Measurements from ENCODE around the gene TMEM17.
"Not testable (repeated sequence)": the region's sequence is repeated elsewhere in the genome, so short reads cannot be mapped to it uniquely, and the experiment has no call there.

The TMEM17 gene

GRCh38 chr2:62521061-62521460, 15.1 kb upstream of the TMEM17 start:
- not testable (repeated sequence) for DNase-seq (ENCODE audit: extremely low spot score, insufficient read length, low read depth); FAIRE-seq

- FAIRE-seq, result no peak
Measured at GRCh38 chr2:62512384-62512783, 6.4 kb upstream of the TMEM17 start.

DNA sequence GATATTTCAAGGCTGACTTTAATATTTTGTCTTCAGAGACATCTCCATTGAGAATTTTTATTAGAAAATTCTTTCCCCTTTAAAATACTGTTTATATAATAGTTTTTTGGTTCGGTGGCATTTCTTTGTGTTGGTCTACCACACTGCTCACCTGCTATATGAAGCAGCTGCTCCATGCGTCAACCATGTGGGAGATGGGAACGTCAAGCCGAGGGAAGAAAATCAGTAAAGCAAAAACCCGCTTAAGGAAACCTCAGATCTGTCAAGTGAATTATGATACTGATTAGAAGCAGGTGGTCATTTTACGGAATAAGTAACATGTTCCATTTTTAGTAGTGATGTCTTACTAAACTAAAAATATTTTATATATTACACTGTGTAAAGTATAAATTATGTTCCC, 5.6 kb upstream of the TMEM17 start:
- FAIRE-seq (no peak), DNase-seq (ENCODE audit: extremely low spot score, insufficient read length, low read depth) (no peak)

More at GRCh38 chr2:62512384-62512783, 6.4 kb upstream of the TMEM17 start:
- DNase-seq (ENCODE audit: extremely low spot score, insufficient read length, low read depth), result no peak

- FAIRE-seq, result no peak
- DNase-seq (ENCODE audit: extremely low spot score, insufficient read length, low read depth), result no peak
Measured at GRCh38 chr2:62506421-62506750, 391 bp upstream of the TMEM17 start.

DNA sequence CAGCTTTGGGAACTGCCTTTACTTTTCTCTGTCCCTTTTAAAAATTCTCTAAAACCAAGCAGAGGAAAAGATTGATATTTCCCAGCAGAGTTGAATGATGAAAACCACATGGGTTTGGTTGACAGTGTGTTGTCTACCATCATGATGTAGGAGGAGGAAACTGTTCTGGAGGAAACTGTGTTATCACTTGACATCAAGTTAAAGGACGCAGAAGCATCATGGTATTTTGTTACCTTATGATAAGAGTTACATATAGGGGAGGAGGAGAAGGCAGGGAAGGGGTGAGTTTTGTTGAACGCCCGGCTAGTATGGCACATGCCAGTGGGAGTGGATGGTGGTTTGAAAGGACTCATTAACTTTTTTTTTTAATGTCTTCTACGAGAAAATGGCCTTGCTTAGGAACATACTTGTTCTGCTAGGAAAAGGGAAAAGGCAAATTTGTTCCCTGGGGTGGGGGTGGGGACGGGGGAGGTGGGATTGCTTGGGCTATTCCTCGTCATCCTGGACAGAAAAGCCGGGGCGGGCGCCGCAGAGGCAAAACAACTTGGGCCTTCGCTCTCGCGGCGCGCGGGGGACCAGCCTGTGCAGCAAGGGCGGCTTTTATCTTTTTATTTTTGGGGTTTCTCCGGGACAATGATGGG, 766 bp downstream of the TMEM17 start:
- FAIRE-seq (no peak), DNase-seq (ENCODE audit: extremely low spot score, insufficient read length, low read depth) (no peak)

DNA sequence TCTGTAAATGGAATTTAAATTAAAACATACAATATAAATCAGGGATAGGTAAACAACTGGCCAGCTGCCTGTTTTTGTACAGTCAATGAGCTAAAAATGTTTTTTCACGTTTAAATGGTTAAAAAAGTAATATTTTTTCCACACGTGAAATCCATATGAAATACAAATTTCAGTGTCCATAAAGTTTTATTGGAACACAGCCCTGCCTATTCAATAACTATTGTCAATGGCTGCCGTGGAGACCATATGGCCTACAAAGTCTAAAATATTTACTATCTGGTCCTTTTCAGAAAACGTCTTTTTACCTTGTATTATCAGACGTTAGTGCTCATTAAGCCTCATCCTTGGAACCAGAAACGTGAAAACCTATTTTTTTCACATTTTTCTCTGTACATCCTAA, 1.3 kb downstream of the TMEM17 start:
- peak; percentile 26 for FAIRE-seq
- DNase-seq (ENCODE audit: extremely low spot score, insufficient read length, low read depth), result no peak

DNA sequence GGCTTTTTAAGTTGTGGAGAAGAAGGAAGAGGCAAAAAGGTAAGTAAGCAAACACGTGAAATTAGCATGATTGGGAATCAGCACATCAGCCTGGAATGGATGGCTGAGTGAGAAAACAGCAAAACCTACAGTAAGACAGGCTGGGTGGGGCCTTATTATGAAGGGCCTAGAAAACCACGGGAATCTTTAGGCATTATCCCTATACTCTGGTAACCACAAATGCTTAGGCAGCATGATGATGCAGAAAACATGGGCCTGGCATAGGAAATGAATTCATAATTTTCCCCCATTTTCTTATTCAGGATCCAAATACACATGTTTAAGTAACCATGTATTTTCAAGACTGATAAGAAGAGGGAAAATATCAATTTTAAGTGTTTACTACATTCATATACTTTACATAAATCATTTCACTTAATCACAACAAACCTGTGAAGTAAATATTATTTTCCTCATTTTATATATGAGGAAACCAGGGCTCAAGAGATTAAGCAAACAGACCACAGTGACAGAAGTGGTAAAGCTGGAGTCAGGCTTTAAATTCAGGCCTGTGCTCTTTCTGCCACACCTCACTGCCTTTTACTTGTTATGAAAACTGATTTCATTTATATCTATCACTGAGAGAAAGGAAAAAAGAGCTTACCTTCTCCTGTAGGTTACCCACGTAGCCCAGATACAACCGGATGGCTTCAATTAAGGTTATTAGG, 4.0 kb downstream of the TMEM17 start:
- DNase-seq (ENCODE audit: extremely low spot score, insufficient read length, low read depth), result no peak
- no peak for FAIRE-seq

GRCh38 chr2:62501069-62501468, 4.9 kb downstream of the TMEM17 start:
- no peak for FAIRE-seq
- no peak for DNase-seq (ENCODE audit: extremely low spot score, insufficient read length, low read depth)

DNA sequence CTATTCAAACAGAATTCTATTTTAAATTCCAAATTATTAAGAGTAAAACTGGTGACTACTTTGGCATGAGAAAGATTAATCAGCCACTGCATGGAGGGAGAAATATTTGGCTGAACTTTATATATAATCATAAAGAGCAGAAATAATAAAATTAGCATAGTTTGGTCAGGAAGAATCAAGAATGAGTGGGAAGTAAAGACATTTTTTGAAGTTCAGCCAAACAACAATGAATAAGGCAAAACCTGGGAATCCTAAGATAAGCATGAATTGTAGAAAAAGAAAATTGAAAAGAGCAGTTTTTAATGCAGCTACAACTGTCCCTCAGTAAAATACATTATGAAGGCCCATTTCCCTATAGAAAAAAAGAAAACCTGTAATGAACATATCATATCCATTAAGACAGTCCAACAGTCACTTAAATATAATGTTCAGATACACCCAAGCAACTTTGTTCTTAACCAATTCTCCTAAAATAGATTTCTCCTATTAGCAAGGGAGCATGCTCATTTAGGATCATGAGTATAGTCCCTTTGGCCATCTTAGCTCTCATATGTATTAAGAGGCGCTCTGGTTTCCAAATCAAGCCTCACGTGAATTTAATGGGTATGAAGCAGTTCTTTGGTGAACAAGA, 6.5 kb downstream of the TMEM17 start:
- FAIRE-seq (no peak), DNase-seq (ENCODE audit: extremely low spot score, insufficient read length, low read depth) (no peak)

GRCh38 chr2:62498739-62499138, 7.3 kb downstream of the TMEM17 start:
- no peak for DNase-seq (ENCODE audit: extremely low spot score, insufficient read length, low read depth)
- no peak for FAIRE-seq

GRCh38 chr2:62495761-62496160, 10.2 kb downstream of the TMEM17 start:
- no peak for DNase-seq (ENCODE audit: extremely low spot score, insufficient read length, low read depth)
- no peak for FAIRE-seq

DNA sequence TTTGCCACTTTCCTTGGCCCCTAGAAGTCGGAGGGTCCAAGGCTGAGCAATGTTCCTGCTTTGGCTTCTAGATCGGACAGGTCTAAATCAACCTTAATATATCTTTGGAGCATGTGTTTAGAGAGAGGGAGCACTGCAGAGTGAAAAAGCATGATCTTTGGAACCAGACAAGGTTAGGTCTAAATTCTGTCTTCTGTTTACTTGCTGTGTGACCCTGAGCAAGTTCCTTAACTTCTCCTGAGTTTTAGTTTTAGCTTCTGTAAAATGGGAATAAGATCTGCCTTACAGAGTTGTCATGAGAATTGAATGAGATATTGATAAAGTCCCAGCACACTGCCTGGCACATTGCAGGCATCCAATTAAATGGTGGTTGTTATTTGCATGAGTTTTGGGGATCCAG, 13.9 kb downstream of the TMEM17 start:
- FAIRE-seq, result no peak
- no peak for DNase-seq (ENCODE audit: extremely low spot score, insufficient read length, low read depth)

GRCh38 chr2:62489702-62490101, 16.3 kb downstream of the TMEM17 start:
- FAIRE-seq, result no peak

GRCh38 chr2:62489162-62489561, 16.8 kb downstream of the TMEM17 start:
- DNase-seq (ENCODE audit: extremely low spot score, insufficient read length, low read depth), result no peak
- FAIRE-seq, result no peak

More at GRCh38 chr2:62489702-62490101, 16.3 kb downstream of the TMEM17 start:
- no peak for DNase-seq (ENCODE audit: extremely low spot score, insufficient read length, low read depth)

DNA sequence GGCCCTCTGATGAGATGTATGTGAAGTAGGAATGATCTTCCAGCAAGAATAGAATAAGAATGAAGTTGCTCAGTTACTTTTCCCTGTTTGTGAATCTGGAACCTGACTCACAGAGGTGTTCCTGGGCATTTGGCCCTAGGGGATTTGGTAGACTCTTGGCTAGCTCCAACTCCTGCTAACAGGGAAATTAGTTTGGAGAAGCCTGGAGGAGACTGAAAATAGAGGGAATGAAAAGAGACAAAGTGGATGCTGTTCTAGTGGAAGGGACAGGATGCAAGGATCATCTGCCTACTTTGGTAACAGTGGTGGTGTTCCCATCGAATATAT, 19.6 kb downstream of the TMEM17 start:
- FAIRE-seq (no peak), DNase-seq (ENCODE audit: extremely low spot score, insufficient read length, low read depth) (no peak)

- FAIRE-seq (no peak), DNase-seq (ENCODE audit: extremely low spot score, insufficient read length, low read depth) (no peak)
Measured at GRCh38 chr2:62485761-62486438, 20.1 kb downstream of the TMEM17 start.

GRCh38 chr2:62482558-62483352, 23.2 kb downstream of the TMEM17 start:
- DNase-seq (ENCODE audit: extremely low spot score, insufficient read length, low read depth) (no peak), FAIRE-seq (no peak)

DNA sequence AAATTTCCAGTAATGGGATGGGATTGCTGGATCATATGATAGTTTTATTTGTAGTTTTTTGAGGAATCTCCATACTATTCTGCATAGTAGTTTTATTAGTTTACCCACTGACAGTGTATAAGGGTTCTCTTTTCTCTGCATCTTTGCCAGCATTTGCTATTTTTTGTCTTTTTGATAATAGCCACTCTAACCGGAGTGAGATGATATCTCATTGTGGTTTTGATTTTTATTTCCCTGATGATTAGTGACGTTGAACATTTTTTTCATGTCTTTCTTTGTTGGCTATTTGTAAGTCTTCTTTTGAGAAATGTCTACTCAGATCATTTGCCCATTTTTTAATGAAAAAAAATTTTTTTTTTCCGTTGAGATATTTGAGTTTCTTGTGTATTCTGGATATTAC, 26.1 kb downstream of the TMEM17 start:
- no peak for DNase-seq (ENCODE audit: extremely low spot score, insufficient read length, low read depth)
- no peak for FAIRE-seq

DNA sequence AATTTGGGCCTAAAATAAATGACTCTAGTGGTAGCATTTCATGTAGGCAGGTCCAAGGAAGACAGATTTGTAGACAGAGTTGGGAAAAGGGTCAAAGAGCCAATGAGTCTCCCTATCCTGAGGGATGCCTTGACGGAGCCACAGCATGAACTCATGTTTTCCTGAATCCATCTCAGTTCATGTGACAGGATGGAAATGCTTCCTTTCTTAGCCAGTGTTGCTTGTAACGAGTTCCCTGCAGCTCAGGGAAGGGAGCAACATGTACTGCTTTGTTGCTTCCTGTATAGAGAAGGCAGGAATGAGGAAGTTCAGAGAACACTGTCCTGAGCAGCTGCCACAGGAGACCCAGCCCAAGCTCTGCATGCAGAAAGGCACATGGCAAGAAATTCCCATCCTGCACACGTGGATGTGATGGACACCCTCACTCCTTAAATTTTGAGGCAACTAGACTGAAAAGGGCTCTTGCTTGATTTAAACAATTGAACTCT, 27.9 kb downstream of the TMEM17 start:
- no peak for FAIRE-seq
- no peak for DNase-seq (ENCODE audit: extremely low spot score, insufficient read length, low read depth)

DNA sequence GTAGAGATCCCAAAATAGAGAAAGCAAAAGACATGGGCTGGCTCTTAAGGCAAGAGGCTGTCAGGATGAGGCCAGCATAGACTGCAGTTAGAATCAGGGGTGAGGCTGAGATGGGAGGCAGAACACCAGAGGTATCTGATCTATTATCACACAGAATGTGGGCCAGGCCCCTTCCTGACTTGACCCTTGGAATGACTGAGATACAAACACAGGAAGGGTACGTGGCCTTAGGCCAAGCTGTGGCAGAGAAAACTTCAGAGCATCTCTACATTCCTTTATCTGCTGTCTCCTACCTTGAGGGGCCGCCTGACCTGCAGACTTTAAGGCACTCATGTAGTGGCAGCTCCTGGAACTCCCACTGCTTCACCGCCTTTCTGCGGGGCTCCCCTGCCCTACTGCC, 28.4 kb downstream of the TMEM17 start:
- FAIRE-seq, result no peak
- no peak for DNase-seq (ENCODE audit: extremely low spot score, insufficient read length, low read depth)

Data from GM18507 (cell line).